Glomerular endothelial cell (primary cell): ENCODE measurements around the gene ESM1. TPM values are rescaled to one million over a fixed set of nuclear protein-coding genes. Genes with fewer than 3 reads are reported as not detected.

ENCODE experiments used
- DNase-seq: peaks from one replicate; pipeline ENCODE4 v3.0.0-alpha.2; 2011; ENCODE audit warnings: low read depth, low spot score; ENCODE audit errors: extremely low read depth
- total RNA-seq: library from RNA; depleted of rRNA; stranded (reverse); fragments of >200 nt; gene quantifications from 2 replicates; pipeline ENCODE4 v1.2.3, GENCODE V29; 2015

Gene ESM1
- total RNA-seq, 1 donor from 2014 or later = 285 TPM

- no peak for DNase-seq
These were observed 869 bp upstream of the ESM1 start for GRCh38 chr5:54986269-54986654.

- no peak for DNase-seq
These were observed 3.5 kb downstream of the ESM1 start for GRCh38 chr5:54981928-54982327.

DNA sequence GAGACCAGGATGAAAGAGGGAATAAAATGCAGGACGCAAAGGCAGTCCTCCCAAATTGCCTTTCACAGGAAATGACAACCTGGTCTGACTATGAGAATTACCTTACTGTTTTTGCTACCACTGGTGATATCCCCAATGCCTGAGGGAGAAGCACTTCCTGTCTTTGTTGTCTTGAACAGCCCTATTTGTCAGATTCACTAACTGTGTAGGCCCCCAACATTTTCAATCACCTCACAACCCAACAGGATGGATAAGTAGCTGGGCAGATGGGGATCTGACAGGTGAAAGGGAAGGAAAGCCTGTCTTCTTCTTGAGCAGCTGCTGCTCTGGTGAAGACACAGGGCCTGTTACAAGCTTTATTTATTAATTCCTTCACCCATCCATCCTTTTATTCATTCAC, 9.7 kb downstream of the ESM1 start:
- no peak for DNase-seq

GRCh38 chr5:54969856-54970828, 15.3 kb downstream of the ESM1 start:
- no peak for DNase-seq

GRCh38 chr5:54969242-54969641, 16.2 kb downstream of the ESM1 start:
- DNase-seq = no peak

GRCh38 chr5:54965806-54966205, 19.6 kb downstream of the ESM1 start:
- DNase-seq = no peak

GRCh38 chr5:54964405-54964804, 21.0 kb downstream of the ESM1 start:
- DNase-seq = no peak

DNA sequence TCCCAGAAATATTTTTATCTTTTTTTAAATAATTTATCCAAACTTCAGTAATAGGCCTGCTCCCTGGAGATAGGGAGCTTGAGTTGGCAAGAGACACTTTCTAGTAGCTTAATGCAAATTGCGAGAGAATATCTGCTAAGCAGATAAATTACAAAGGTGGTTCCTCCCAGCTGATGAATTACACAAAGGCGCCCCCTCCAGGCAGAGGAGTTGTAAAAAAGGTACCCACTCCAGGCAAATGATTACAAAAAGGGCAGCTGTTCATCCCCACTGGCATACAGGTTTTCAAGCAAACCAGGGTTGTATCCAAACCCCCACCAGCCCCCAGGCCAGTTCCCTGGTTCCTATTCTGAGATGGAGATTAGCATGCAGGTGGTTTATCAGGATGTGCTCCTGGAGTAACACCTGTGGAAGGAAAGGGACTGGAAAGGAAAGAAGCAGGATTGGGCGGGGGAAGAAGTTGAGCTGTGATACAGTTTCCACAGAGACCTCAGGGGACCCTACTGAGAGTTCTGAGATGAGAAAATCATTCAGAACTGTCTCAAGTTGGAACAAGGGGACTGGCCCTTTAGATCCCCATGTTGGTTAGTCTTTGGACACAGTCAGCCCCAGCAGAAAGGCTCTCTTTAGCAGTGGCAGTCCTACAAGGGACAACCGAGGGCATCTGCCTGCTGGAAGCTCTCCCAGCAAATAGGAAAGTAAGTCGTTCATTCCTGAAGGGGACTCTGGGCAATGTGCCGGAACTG, 25.5 kb downstream of the ESM1 start:
- DNase-seq = no peak

DNA sequence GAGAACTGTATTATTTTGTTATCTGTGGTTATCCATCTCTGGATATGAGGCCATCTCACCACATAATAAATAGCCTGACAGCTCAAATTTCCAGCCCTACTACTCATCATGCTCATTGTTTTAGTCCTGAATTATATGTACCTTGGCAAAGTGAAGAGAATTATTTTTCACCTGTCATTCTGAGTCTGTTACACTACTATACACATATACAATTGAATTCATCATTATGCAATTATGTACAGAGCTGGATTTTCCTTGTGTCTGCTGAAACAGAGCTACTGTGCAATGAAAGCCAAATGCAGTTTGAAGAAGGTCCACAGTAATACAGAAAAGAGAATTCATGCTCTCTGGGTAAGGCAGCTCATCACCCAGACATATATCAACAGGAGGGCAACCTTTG, 28.5 kb downstream of the ESM1 start:
- no peak for DNase-seq

GRCh38 chr5:54947187-54947586, 38.2 kb downstream of the ESM1 start:
- DNase-seq = no peak

- no peak for DNase-seq
These were observed 39.0 kb downstream of the ESM1 start for GRCh38 chr5:54946306-54946819.

DNA sequence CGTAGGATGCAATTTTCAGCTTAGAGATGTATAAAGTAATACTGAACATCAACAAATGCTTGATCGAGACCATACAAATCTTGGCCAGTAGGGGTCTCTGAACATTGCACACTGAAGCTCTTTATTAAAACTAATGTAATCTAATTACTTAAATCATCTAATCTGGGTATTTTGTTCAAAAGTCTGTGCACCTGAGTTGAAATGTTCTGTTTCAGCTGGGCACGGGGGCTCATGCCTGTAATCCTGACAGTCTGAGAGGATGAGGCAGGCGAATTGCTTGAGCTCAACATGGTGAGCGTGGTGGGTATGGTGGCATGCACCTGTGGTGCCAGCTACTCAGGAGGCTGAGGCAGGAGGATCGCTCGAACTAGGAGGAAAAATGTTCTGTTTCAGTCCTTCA, 41.0 kb downstream of the ESM1 start:
- peak; percentile 39 for DNase-seq

DNA sequence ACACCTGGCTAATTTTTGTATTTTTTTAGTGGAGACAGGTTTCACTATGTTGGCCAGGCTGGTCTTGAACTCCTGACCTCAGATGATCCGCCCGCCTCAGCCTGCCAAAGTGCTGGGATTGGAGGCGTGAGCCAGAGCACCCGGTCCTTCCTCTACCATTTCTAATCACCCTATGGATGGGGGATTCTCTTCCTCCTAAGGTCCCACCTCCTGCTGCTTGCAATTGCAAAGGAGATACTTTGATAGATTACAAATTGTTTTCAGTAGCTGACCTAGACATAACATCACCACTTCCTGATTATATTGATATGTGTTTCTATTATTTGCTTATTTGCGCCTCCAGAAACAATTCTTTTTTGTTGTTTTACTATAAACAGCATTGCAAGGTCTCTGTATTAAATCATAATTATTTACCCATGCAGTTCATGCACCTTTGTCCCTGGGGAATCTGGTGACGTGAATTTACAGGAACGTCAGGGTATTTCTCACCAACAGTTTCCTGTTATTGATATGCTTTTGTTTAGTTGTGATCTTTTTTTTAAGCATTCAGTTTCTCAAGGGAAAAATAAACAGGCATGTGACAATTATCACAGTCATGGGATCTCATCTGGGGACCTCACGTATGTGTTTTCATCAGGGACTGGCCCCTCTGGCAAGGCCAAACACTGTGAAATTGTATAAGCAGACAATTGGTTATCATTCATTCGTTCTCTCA, 43.2 kb downstream of the ESM1 start:
- peak; percentile 88 for DNase-seq

DNA sequence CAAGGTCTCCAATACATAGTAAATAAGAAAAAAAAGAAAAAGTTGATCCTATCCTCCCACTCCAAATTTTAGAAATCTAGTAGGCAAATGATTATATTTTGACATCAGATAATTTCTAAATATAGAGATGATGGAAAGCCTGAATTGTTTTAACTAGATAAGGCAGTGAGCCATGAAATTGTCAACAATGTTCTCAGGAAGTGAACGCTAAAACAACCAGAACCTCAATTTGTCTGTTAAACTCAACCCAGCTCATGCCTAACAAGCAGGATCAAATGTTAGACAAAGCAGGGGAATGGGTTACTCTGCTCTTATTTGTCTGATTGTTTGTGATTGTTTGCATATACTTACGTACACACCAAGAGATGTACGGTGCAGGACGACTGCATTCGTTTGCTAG, 49.2 kb downstream of the ESM1 start:
- DNase-seq = no peak

DNA sequence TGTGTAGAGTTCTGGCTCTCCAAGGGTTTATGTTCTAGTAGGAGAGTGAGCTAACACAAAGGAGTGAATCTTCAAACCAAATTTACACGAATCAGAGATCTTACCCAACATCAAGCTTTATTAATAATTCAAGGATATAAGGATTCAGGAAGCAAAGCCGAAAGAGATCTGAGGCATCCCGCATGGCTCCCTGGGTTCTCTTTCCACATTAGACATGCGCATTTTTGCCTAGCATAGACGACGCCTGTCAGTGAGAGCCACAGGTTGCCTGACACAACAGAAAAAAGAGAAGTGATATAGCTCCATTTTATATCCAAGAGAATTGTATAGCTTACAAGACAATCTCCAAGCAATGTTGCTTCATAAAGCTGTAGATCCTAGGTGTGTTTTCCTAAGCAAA, 52.6 kb downstream of the ESM1 start:
- no peak for DNase-seq

DNA sequence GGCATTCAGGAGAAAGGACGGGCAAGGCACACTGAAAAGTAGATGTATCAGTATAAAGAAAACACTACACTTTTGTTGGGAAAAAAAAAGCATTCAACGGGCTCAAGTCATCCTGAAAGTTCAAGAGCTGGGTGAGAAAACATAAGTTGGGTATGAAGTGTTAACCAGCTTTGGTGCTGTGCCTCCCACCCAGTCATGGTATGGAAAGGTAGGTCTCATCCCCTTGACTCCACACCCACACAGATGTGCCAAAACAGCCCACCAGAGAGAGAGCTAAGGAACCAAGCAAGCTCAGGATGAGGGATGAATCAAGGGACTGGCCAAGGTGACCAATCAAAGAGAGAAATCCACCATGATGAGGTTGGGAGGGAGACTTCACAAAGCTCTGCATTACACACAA, 54.7 kb downstream of the ESM1 start:
- DNase-seq = no peak

Other genes starting within 250 kb of the ESM1 start
- gene GZMK, start 38.7 kb upstream of the ESM1 start, total RNA-seq = not detected in 2 replicates
- gene GZMA, start 117.1 kb upstream of the ESM1 start, total RNA-seq = not detected in 2 replicates
- 70.8 and 89.8 TPM in 2 replicates for gene GPX8, start 174.6 kb upstream of the ESM1 start, total RNA-seq
- 0.23 TPM in 1 of 2 replicates, not detected in the other for gene CDC20B, start 187.6 kb upstream of the ESM1 start, total RNA-seq
- gene MCIDAS, start 241.7 kb upstream of the ESM1 start, total RNA-seq = not detected in 2 replicates
- gene CCNO, start 248.0 kb upstream of the ESM1 start, total RNA-seq = 0.10 and 0.70 TPM in 2 replicates